Tibial artery (tissue), 4 donors: Measurements from ENCODE around the gene ROCK2.

ENCODE experiments used
- DNase-seq, 2 donors: peaks; one replicate each; pipeline ENCODE4 v3.0.0-alpha.2; 2019
- H3K27ac ChIP-seq, 2 donors: fragments of 200-600 bp; sonication (generic) in 1 of 2; 1 replicate in 1 of 2; 2 replicates in 1 of 2; pipeline ENCODE4 v1.5.1; 2018 to 2019; ENCODE audit warnings: mild to moderate bottlenecking in 1 of 2
- H3K27me3 ChIP-seq, 2 donors: fragments of 200-600 bp; sonication (generic) in 1 of 2; one replicate each; pipeline versions ENCODE4 v1.5.1 to v1.6.0; 2016 to 2019
- H3K36me3 ChIP-seq, 3 donors: fragments of 200-600 bp; sonication (generic) in 2 of 3; one replicate each; pipeline ENCODE4 v1.5.1; 2016 to 2019; ENCODE audit warnings: mild to moderate bottlenecking in 2 of 3
- H3K4me1 ChIP-seq, 4 donors: fragments of 200-600 bp; sonication (generic) in 2 of 4; 1 replicate in 3 of 4; 2 replicates in 1 of 4; pipeline ENCODE4 v1.5.1; 2016 to 2019
- H3K4me3 ChIP-seq, 2 donors: fragments of 200-600 bp; sonication (generic) in 1 of 2; 1 replicate in 1 of 2; 2 replicates in 1 of 2; pipeline ENCODE4 v1.5.1; 2018 to 2019; ENCODE audit warnings: mild to moderate bottlenecking in 2 of 2
- H3K9me3 ChIP-seq, 3 donors: fragments of 200-600 bp; sonication (generic) in 1 of 3; one replicate each; pipeline ENCODE4 v1.5.1; 2016 to 2019
- CTCF ChIP-seq, 2 experiments: fragments of 200-600 bp in 1 of 2; fragments of 450-650 bp in 1 of 2; IDR thresholded peaks; one replicate each; pipeline ENCODE4 v1.5.1; 2017 to 2019; ENCODE audit warnings: antibody characterized with exemption in 2 of 2, mild to moderate bottlenecking in 1 of 2, moderate library complexity in 1 of 2
- intact Hi-C: fragments of 100-400 bp; cut with DNase I; formaldehyde crosslinking; loops from one replicate; pipeline ENCODE4 v1.15.0; 2023; ENCODE audit warnings: low total_unique reads

Gene ROCK2

GRCh38 chr2:11133238-11133935 is 211.0 kb downstream of the ROCK2 start:
- DNase-seq, result no peak
- no peak overlapping the region for H3K27ac ChIP-seq
- no peaks in the 10 kb centered on the region for H3K9me3 ChIP-seq
- TF ChIP-seq CTCF (IDR thresholded peaks at IDR 0.05), result no peak
- peak overlapping the region; percentile 55 to 57 for H3K4me3 ChIP-seq
- intact Hi-C loops, result loop anchor here (5.0 to 10.0 kb wide), 3 partner anchors 51 to 311 kb away; no protein-coding TSS in a partner anchor
- H3K4me1 ChIP-seq, result peaks cover 0 to 23% (median 19%) of the 10 kb centered on the region in 4 donors
- H3K27me3 ChIP-seq, result peaks cover 0 to 2% of the 10 kb centered on the region in 2 donors
- no peaks in the 10 kb centered on the region for H3K36me3 ChIP-seq

- no peak for TF ChIP-seq CTCF (IDR thresholded peaks at IDR 0.05)
- no peak for DNase-seq
- intact Hi-C loops, result loop anchor here (5.0 to 10.0 kb wide), 3 partner anchors 53 to 313 kb away; no protein-coding TSS in a partner anchor
- Histone ChIP-seq H3K4me3 (peak overlapping the region; percentile 55 to 57), H3K27me3 (peaks cover 0 to 2% of the 10 kb centered on the region in 2 donors), H3K27ac (no peak overlapping the region), H3K36me3 (no peaks in the 10 kb centered on the region), H3K4me1 (peaks cover 0 to 23% (median 19%) of the 10 kb centered on the region in 4 donors), H3K9me3 (no peaks in the 10 kb centered on the region)
These were observed 212.3 kb downstream of the ROCK2 start for GRCh38 chr2:11132036-11132671.

DNA sequence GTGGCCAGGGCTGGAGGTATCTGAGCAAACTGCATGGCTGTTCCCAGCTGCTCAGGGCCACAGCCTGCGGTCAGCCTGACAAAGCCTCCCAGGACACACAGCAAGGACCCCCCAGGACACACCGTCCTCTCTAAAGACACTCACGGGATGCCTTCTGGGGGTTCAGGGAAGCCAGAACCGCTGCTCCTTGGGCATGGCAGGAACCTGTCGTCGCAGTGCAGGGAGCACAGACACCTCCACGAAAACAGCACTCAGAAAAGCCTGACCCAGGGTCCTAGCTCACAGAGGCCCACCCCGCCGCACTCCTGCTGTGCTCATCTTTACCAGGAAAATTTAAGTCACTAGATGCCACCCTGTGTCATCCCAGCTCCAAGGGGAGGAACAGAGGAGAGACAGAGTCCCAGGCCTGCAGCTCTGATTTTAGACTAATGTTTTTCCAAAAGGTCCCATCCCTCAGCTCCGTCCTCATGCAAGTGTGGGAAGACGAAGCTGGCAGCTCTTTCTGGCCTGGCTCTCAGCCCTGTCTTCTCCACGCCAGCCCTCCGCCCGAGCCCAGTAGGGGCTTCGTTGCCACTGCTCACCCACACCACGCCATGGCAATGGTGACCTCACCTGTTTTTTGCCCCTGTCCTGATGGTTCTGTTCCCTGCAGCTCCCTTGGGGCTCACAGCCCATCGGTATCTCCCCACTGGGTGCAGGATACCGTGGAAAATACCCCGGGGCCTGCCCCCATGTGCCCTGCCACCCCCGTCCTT is 213.1 kb downstream of the ROCK2 start:
- H3K27ac ChIP-seq, result no peak overlapping the region
- H3K36me3 ChIP-seq, result no peaks in the 10 kb centered on the region
- no peak overlapping the region for H3K4me3 ChIP-seq
- no peaks in the 10 kb centered on the region for H3K9me3 ChIP-seq
- intact Hi-C loops, result loop anchor here (5.0 to 10.0 kb wide), 3 partner anchors 53 to 313 kb away; no protein-coding TSS in a partner anchor
- H3K27me3 ChIP-seq, result peaks cover 0 to under 1% of the 10 kb centered on the region in 2 donors
- H3K4me1 ChIP-seq, result peaks cover 0 to 23% (median 19%) of the 10 kb centered on the region in 4 donors
- TF ChIP-seq CTCF (IDR thresholded peaks at IDR 0.05), result no peak
- DNase-seq, result no peak
